ENCODE data around the gene GBP1. TPM values are rescaled to one million over a fixed set of nuclear protein-coding genes. Genes with fewer than 3 reads are reported as not detected.

The GBP1 gene
- total RNA-seq, 2 experiments from 2014 or later: not detected

GRCh38 chr1:89044970-89045721 is 19.9 kb downstream of the GBP1 start:
- no peaks in the 10 kb centered on the region for H3K9me3 ChIP-seq (ENCODE audit: low read length)
- no peak overlapping the region for H3K27ac ChIP-seq (ENCODE audit: low read depth, low read length, poor library complexity, severe bottlenecking)
- H2AFZ ChIP-seq (ENCODE audit: low read length): no peak overlapping the region
- no peaks in the 10 kb centered on the region for H3K9me2 ChIP-seq (ENCODE audit: insufficient read depth, low read length)
- H3K4me3 ChIP-seq (ENCODE audit: low read depth, low read length, poor library complexity, severe bottlenecking): no peak overlapping the region
- TF ChIP-seq EZH2phosphoT487 (IDR thresholded peaks at IDR 0.05; ENCODE audit: borderline replicate concordance, low read depth, low read length): no peak
- TF ChIP-seq CTCF (conservative IDR thresholded peaks at IDR 0.05; ENCODE audit: low read length): no peak
- ChIA-PET POLR2A (interaction anchor here (0.5 to 0.7 kb wide), 2 partner anchors 386 to 562 kb away, joined by 3 read pairs; no protein-coding TSS in a partner anchor), CTCF (ENCODE audit: unreplicated experiment) (no interaction called here)
- BruUV-seq (replicated peaks): no TSS peak
- no peak for DNase-seq (ENCODE audit: low spot score)
- no peaks in the 10 kb centered on the region for H3K79me2 ChIP-seq (ENCODE audit: insufficient read depth, low read depth, low read length)
- intact Hi-C loops (cut with micrococcal nuclease; ENCODE audit: unreplicated experiment): no loop called here
- H4K20me1 ChIP-seq (ENCODE audit: insufficient read depth, low read length): no peaks in the 10 kb centered on the region
- H3K4me2 ChIP-seq (ENCODE audit: low read length): no peak overlapping the region
- no peaks in the 10 kb centered on the region for H3K36me3 ChIP-seq (ENCODE audit: insufficient read depth, low read length)
- no peaks in the 10 kb centered on the region for H3K4me1 ChIP-seq (ENCODE audit: insufficient read depth, low read length, poor library complexity, severe bottlenecking)

- no TSS peak for BruUV-seq (replicated peaks)
- intact Hi-C loops (cut with micrococcal nuclease; ENCODE audit: unreplicated experiment): no loop called here
- Histone ChIP-seq H2AFZ (ENCODE audit: low read length) (no peak overlapping the region), H3K79me2 (ENCODE audit: insufficient read depth, low read depth, low read length) (no peaks in the 10 kb centered on the region), H3K4me2 (ENCODE audit: low read length) (no peak overlapping the region), H3K9me3 (ENCODE audit: low read length) (no peaks in the 10 kb centered on the region), H3K36me3 (ENCODE audit: insufficient read depth, low read length) (no peaks in the 10 kb centered on the region), H3K27ac (ENCODE audit: low read depth, low read length, poor library complexity, severe bottlenecking) (no peak overlapping the region), H3K4me1 (ENCODE audit: insufficient read depth, low read length, poor library complexity, severe bottlenecking) (no peaks in the 10 kb centered on the region), H3K9me2 (ENCODE audit: insufficient read depth, low read length) (no peaks in the 10 kb centered on the region), H4K20me1 (ENCODE audit: insufficient read depth, low read length) (no peaks in the 10 kb centered on the region), H3K4me3 (ENCODE audit: low read depth, low read length, poor library complexity, severe bottlenecking) (no peak overlapping the region)
- TF ChIP-seq CTCF (conservative IDR thresholded peaks at IDR 0.05; ENCODE audit: low read length) (no peak), EZH2phosphoT487 (IDR thresholded peaks at IDR 0.05; ENCODE audit: borderline replicate concordance, low read depth, low read length) (no peak)
- no peak for DNase-seq (ENCODE audit: low spot score)
- ChIA-PET CTCF (ENCODE audit: unreplicated experiment) (no interaction called here), POLR2A (no interaction called here)
These were observed 21.1 kb downstream of the GBP1 start for GRCh38 chr1:89043940-89044339.

- POLR2A ChIA-PET: interaction anchor here (0.5 to 0.7 kb wide), 2 partner anchors 21 to 92 kb away, joined by 3 to 5 read pairs; no protein-coding TSS in a partner anchor
- H3K4me2 ChIP-seq (ENCODE audit: low read length): no peak overlapping the region
- intact Hi-C loops (cut with micrococcal nuclease; ENCODE audit: unreplicated experiment): no loop called here
These were observed 22.5 kb downstream of the GBP1 start for GRCh38 chr1:89042491-89042890.

More at GRCh38 chr1:89042491-89042890, 22.5 kb downstream of the GBP1 start:
- no peak overlapping the region for H2AFZ ChIP-seq (ENCODE audit: low read length)
- no peak overlapping the region for H3K27ac ChIP-seq (ENCODE audit: low read depth, low read length, poor library complexity, severe bottlenecking)
- BruUV-seq (replicated peaks): no TSS peak
- CTCF ChIA-PET (ENCODE audit: unreplicated experiment): no interaction called here
- no peaks in the 10 kb centered on the region for H3K79me2 ChIP-seq (ENCODE audit: insufficient read depth, low read depth, low read length)
- H3K9me3 ChIP-seq (ENCODE audit: low read length): no peaks in the 10 kb centered on the region
- no peak for DNase-seq (ENCODE audit: low spot score)
- TF ChIP-seq EZH2phosphoT487 (IDR thresholded peaks at IDR 0.05; ENCODE audit: borderline replicate concordance, low read depth, low read length) (no peak), CTCF (conservative IDR thresholded peaks at IDR 0.05; ENCODE audit: low read length) (no peak)
- H3K4me1 ChIP-seq (ENCODE audit: insufficient read depth, low read length, poor library complexity, severe bottlenecking): no peaks in the 10 kb centered on the region
- no peaks in the 10 kb centered on the region for H4K20me1 ChIP-seq (ENCODE audit: insufficient read depth, low read length)
- H3K36me3 ChIP-seq (ENCODE audit: insufficient read depth, low read length): no peaks in the 10 kb centered on the region
- no peaks in the 10 kb centered on the region for H3K9me2 ChIP-seq (ENCODE audit: insufficient read depth, low read length)
- no peak overlapping the region for H3K4me3 ChIP-seq (ENCODE audit: low read depth, low read length, poor library complexity, severe bottlenecking)

All from OCI-LY7 (cell line).